AG09309 (cell line): ENCODE results near the gene TMC8.

Experiments
- DNase-seq: peaks from one replicate; pipeline ENCODE4 v3.0.0-alpha.2; 2010; ENCODE audit warnings: low read depth
- H3K4me3 ChIP-seq: 2 replicates; pipeline ENCODE4 v1.5.1; 2011; ENCODE audit warnings: mild to moderate bottlenecking, low read depth, low read length, moderate library complexity; ENCODE audit not compliant: control insufficient read depth
- TF ChIP-seq, protein P1 (sequence below): IDR thresholded peaks from 2 replicates; pipeline ENCODE4 v1.5.1; 2011; ENCODE audit warnings: mild to moderate bottlenecking, low read depth, low read length, inconsistent platforms; ENCODE audit not compliant: insufficient read depth, control insufficient read depth; ENCODE audit errors: missing control alignments

Gene TMC8

DNA sequence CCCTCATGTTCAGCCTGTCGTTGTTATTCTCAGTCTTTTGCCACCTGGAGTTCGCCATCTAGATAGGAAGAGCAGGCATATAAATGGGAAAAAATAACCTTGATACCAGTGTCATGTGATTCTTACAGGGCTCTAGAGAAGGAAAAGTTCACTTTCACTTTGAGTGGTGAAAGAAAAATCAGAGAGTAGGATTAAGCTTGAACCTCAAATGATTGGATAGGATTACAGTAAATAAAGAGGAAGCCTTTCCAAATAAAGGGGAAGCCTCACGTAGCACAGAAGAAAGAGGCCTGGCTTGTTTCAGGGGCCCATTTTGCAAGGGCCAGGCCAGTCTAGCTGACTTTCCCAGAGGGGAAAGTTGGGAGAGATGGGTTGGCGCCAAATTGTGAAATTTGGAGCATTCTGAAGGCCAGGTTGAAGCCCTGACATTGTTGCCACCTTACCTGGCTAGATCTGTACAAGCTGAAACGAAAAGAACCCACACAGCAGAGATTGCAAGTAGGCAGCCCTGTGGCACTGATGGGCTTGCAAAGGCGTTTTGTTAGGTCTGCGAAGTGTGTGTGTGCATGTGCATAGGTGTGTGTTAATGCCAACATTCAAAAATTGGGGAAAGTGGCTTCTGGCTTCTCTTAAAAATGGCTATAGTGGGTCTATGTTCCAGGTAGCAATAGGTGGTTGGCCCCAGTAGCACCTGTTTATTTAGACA is 40.8 kb upstream of the TMC8 start:
- no peak overlapping the region for H3K4me3 ChIP-seq
- DNase-seq, result no peak
- TF ChIP-seq, protein P1, sequence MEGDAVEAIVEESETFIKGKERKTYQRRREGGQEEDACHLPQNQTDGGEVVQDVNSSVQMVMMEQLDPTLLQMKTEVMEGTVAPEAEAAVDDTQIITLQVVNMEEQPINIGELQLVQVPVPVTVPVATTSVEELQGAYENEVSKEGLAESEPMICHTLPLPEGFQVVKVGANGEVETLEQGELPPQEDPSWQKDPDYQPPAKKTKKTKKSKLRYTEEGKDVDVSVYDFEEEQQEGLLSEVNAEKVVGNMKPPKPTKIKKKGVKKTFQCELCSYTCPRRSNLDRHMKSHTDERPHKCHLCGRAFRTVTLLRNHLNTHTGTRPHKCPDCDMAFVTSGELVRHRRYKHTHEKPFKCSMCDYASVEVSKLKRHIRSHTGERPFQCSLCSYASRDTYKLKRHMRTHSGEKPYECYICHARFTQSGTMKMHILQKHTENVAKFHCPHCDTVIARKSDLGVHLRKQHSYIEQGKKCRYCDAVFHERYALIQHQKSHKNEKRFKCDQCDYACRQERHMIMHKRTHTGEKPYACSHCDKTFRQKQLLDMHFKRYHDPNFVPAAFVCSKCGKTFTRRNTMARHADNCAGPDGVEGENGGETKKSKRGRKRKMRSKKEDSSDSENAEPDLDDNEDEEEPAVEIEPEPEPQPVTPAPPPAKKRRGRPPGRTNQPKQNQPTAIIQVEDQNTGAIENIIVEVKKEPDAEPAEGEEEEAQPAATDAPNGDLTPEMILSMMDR, result no peak

DNA sequence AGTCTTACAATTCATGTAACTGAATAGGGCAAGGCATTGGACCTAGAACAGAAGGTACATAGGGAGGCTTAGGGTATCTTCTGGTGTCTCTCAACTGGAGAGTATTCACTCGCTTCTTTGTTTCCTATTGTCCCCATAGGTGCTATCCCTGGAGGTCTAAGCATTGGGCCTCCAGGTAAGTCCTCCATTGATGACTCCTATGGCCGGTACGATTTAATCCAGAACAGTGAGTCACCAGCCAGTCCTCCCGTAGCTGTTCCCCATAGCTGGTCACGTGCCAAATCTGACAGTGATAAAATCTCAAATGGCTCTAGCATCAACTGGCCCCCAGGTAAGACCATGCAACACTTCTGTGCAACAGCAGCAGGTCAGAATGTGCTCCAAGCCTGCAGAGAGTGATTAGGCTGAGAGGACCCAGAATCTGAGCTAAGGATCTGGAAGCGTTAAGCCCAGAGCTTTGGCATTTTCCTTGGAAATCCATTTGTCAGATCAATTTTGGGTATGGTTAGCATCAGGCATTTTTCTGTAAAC is 37.7 kb upstream of the TMC8 start:
- TF ChIP-seq, protein P1, result no peak
- H3K4me3 ChIP-seq, result no peak overlapping the region
- no peak for DNase-seq

GRCh38 chr17:78095035-78095434 is 35.5 kb upstream of the TMC8 start:
- no peak overlapping the region for H3K4me3 ChIP-seq
- TF ChIP-seq, protein P1, result no peak
- DNase-seq, result no peak

- DNase-seq, result no peak
- TF ChIP-seq, protein P1, result no peak
- H3K4me3 ChIP-seq, result no peak overlapping the region
These were observed 34.5 kb upstream of the TMC8 start for GRCh38 chr17:78096093-78096492.

DNA sequence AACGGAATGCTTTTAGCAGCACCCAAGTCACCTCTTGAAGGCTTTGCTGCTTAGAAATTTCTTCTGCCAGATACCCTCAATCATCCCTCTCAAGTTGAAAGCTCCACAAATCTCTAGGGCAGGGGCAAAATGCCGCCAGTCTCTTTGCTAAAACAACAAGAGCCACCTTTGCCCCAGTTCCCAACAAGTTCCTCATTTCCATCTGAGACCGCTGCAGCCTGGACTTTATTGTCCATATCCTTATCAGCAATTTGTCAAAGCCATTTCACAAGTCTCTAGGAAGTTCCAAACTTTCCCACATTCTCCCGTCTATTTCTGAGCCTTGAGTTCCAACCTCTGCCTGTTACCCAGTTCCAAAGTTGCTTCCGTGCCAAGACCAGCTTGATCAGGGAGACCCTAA is 29.5 kb upstream of the TMC8 start:
- TF ChIP-seq, protein P1, result no peak
- no peak overlapping the region for H3K4me3 ChIP-seq
- DNase-seq, result no peak

DNA sequence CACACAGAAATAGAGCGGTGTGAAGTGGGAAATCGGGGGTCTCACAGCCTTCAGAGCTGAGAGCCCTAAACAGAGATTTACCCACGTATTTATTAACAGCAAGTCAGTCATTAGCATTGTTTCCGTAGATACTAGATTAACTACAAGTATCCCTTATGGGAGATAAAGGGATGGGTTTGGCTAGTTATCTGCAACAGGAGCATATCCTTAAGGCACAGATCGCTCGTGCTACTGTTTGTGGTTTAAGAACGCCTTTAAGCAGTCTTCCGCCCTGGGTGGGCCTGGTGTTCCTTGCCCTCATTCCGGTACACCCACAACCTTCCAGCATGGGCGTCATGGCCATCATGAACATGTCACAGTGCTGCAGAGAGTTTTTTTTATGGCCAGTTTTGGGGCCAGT is 29.0 kb upstream of the TMC8 start:
- no peak overlapping the region for H3K4me3 ChIP-seq
- no peak for DNase-seq
- TF ChIP-seq, protein P1, result no peak
